Lower leg skin (tissue), 4 donors: ENCODE data around the gene SLC25A14. TPM values are rescaled to one million over a fixed set of nuclear protein-coding genes. Genes with fewer than 3 reads are reported as not detected.

Experiments
- DNase-seq, 2 donors: peaks; one replicate each; pipeline ENCODE4 v3.0.0-alpha.2; 2019; ENCODE audit warnings: low spot score in 2 of 2
- H3K4me3 ChIP-seq: fragments of 200-600 bp; sonication (generic); 2 replicates; pipeline ENCODE4 v1.5.1; 2017; ENCODE audit warnings: mild to moderate bottlenecking, low read depth; ENCODE audit not compliant: poor library complexity, severe bottlenecking
- POLR2A ChIP-seq, 2 donors: fragments of 450-650 bp; IDR thresholded peaks; one replicate each; pipeline ENCODE4 v1.6.1; 2016 to 2017; ENCODE audit warnings: antibody characterized with exemption in 2 of 2, mild to moderate bottlenecking in 1 of 2, moderate library complexity in 1 of 2
- WGBS, 2 donors: methylation state at CpG; one replicate each; pipeline ENCODE4 v1.1.5; 2018; 5-methylcytosine and 5-hydroxymethylcytosine counted together
- intact Hi-C: fragments of 100-400 bp; cut with DNase I; formaldehyde crosslinking; loops from one replicate; pipeline ENCODE4 v1.15.0; 2023; ENCODE audit warnings: low total_unique reads
- total RNA-seq, 4 donors: library from RNA; depleted of rRNA; stranded (reverse); fragments of >200 nt; gene quantifications; one replicate each; pipeline ENCODE4 v1.1.0, GENCODE V29; 2016
- TF ChIP-seq, protein P1 (sequence below), 3 donors: fragments of 450-650 bp; IDR thresholded peaks; one replicate each; pipeline ENCODE4 v1.5.1; 2016; ENCODE audit warnings: antibody characterized with exemption in 3 of 3, mild to moderate bottlenecking in 3 of 3, moderate library complexity in 2 of 3

SLC25A14 gene
- total RNA-seq, 4 donors from 2014 or later, result 4.0 to 14.9 (median 8.9) TPM

GRCh38 chrX:130413415-130413814 lies 73.7 kb downstream of the SLC25A14 start:
- no peak overlapping the region for H3K4me3 ChIP-seq
- WGBS, 2 donors, result 54 to 68% methylated on average over 1 to 2 of the region's 2 CpGs
- no peak for DNase-seq
- intact Hi-C loops, result no loop called here
- TF ChIP-seq, protein P1, sequence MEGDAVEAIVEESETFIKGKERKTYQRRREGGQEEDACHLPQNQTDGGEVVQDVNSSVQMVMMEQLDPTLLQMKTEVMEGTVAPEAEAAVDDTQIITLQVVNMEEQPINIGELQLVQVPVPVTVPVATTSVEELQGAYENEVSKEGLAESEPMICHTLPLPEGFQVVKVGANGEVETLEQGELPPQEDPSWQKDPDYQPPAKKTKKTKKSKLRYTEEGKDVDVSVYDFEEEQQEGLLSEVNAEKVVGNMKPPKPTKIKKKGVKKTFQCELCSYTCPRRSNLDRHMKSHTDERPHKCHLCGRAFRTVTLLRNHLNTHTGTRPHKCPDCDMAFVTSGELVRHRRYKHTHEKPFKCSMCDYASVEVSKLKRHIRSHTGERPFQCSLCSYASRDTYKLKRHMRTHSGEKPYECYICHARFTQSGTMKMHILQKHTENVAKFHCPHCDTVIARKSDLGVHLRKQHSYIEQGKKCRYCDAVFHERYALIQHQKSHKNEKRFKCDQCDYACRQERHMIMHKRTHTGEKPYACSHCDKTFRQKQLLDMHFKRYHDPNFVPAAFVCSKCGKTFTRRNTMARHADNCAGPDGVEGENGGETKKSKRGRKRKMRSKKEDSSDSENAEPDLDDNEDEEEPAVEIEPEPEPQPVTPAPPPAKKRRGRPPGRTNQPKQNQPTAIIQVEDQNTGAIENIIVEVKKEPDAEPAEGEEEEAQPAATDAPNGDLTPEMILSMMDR (IDR thresholded peaks at IDR 0.05), result no peak
- no peak for TF ChIP-seq POLR2A (IDR thresholded peaks at IDR 0.05)

- WGBS, 2 donors, result 93% methylated on average over 5 of the region's 5 CpGs
- no peak for DNase-seq
- TF ChIP-seq, protein P1 (IDR thresholded peaks at IDR 0.05), result no peak
- no peak for TF ChIP-seq POLR2A (IDR thresholded peaks at IDR 0.05)
- H3K4me3 ChIP-seq, result no peak overlapping the region
- intact Hi-C loops, result no loop called here
Measured at GRCh38 chrX:130414800-130415199, 75.1 kb downstream of the SLC25A14 start.

DNA sequence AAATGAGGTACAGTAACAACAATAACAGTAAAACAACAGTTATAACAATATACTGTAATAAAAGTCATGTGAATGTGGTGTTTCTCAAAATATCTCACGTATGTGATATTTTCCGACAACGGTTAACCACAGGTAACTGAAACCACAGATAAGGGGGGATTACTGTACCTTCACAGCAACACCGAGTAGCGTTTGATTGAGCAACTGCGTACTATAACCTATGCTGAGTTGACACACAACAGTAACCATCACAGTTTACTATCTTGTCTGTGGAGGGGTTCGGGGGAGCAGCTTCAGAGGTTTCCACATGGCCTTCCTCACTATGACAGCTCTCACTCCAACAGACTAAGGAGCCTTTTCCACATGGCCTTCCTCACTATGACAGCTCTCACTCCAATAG lies 75.5 kb downstream of the SLC25A14 start:
- TF ChIP-seq, protein P1 (IDR thresholded peaks at IDR 0.05), result no peak
- no peak for TF ChIP-seq POLR2A (IDR thresholded peaks at IDR 0.05)
- H3K4me3 ChIP-seq, result no peak overlapping the region
- whole genome bisulfite sequencing, 2 donors, result 92 to 95% methylated on average over 7 of the region's 7 CpGs
- intact Hi-C loops, result no loop called here
- no peak for DNase-seq

- TF ChIP-seq POLR2A (IDR thresholded peaks at IDR 0.05), result no peak
- TF ChIP-seq, protein P1 (IDR thresholded peaks at IDR 0.05), result no peak
- no peak overlapping the region for H3K4me3 ChIP-seq
- intact Hi-C loops, result no loop called here
- no peak for DNase-seq
- WGBS, 2 donors, result 58 to 76% methylated on average over 4 of the region's 4 CpGs
Measured at GRCh38 chrX:130416785-130417184, 77.1 kb downstream of the SLC25A14 start.

DNA sequence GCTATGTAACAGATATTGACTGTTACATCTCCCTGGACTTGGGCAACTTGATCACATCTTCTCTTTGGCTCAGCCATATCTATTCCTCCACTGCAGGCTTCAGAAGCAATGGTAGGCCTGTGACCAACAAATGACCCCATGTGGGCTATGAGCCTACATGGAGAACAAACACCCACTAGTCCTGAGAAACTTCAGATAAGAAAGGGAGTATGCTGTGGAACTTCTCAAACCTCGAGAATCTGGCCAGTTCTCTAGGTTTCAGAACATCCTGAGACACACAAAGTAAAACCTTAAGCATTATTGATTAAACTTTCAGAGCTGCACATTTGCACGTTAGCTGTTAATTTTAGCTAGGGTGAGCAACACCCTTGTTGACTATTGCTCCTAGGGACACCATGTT lies 78.3 kb downstream of the SLC25A14 start:
- intact Hi-C loops, result no loop called here
- no peak overlapping the region for H3K4me3 ChIP-seq
- TF ChIP-seq, protein P1 (IDR thresholded peaks at IDR 0.05), result no peak
- TF ChIP-seq POLR2A (IDR thresholded peaks at IDR 0.05), result no peak
- WGBS, 2 donors, result 67 to 95% methylated on average over 2 of the region's 2 CpGs
- DNase-seq, result no peak

DNA sequence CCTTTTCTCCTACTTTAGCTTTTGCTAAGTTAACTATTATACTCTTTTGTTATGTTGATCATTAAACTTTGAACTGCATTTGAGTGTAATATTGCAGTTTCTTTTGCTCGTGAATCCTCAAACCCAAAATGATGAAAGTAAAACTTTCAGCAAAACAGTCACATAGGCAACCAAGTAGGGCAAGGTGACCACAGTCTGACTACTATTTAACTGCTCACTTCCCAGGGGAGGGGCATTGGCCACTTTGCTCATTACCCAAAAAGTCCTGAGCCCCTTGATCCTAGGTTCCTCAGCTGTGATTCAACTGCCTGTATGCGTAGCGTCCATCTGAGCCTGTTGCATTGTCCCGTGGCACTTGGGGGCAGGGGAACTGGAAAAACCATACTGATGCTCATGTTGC lies 79.0 kb downstream of the SLC25A14 start:
- no peak overlapping the region for H3K4me3 ChIP-seq
- WGBS, 2 donors, result 82 to 84% methylated on average over 4 of the region's 4 CpGs
- DNase-seq, result no peak
- intact Hi-C loops, result no loop called here
- TF ChIP-seq, protein P1 (IDR thresholded peaks at IDR 0.05), result no peak
- no peak for TF ChIP-seq POLR2A (IDR thresholded peaks at IDR 0.05)
